HG02642 (cell line): ENCODE measurements around the gene SSTR5.
"Not testable (repeated sequence)": the region's sequence is repeated elsewhere in the genome, so short reads cannot be mapped to it uniquely, and the experiment has no call there.

Experiments used
- ATAC-seq: cut with Tn5 transposase; IDR thresholded peaks from one replicate; pipeline ENCODE4 v1.9.1; 2021; ENCODE audit warnings: mild to moderate bottlenecking; ENCODE audit not compliant: unreplicated experiment, poor library complexity

The SSTR5 gene

GRCh38 chr16:1072526-1073261 is at the start of gene SSTR5:
TSS of gene SSTR5 (plus strand) at chr16:1072747. CDS start at chr16:1078869, 6,122 bp downstream.
- no peak for ATAC-seq

GRCh38 chr16:1024138-1024537 is 48.4 kb upstream of the SSTR5 start:
- no peak for ATAC-seq

GRCh38 chr16:1025183-1025809 is 47.3 kb upstream of the SSTR5 start:
- not testable (repeated sequence) for ATAC-seq

GRCh38 chr16:1026057-1026783 is 46.3 kb upstream of the SSTR5 start:
- no peak for ATAC-seq

GRCh38 chr16:1026784-1027500 is 45.6 kb upstream of the SSTR5 start:
- no peak for ATAC-seq

GRCh38 chr16:1027501-1027815 is 45.1 kb upstream of the SSTR5 start:
- ATAC-seq = no peak

GRCh38 chr16:1028056-1028455 is 44.5 kb upstream of the SSTR5 start:
- ATAC-seq = no peak

- no peak for ATAC-seq
These were observed 43.9 kb upstream of the SSTR5 start for GRCh38 chr16:1028524-1029258.

- no peak for ATAC-seq
These were observed 43.3 kb upstream of the SSTR5 start for GRCh38 chr16:1029259-1029545.

GRCh38 chr16:1030473-1030901 is 42.1 kb upstream of the SSTR5 start:
- ATAC-seq = no peak

- ATAC-seq = no peak
These were observed 40.9 kb upstream of the SSTR5 start for GRCh38 chr16:1031666-1032065.

- no peak for ATAC-seq
These were observed 39.9 kb upstream of the SSTR5 start for GRCh38 chr16:1032607-1033006.

- no peak for ATAC-seq
These were observed 39.3 kb upstream of the SSTR5 start for GRCh38 chr16:1033128-1033679.

- no peak for ATAC-seq
These were observed 38.1 kb upstream of the SSTR5 start for GRCh38 chr16:1034230-1035065.

- no peak for ATAC-seq
These were observed 37.5 kb upstream of the SSTR5 start for GRCh38 chr16:1035066-1035415.

- ATAC-seq = no peak
These were observed 36.4 kb upstream of the SSTR5 start for GRCh38 chr16:1036166-1036565.

GRCh38 chr16:1036726-1037393 is 35.7 kb upstream of the SSTR5 start:
- ATAC-seq = no peak

- ATAC-seq = no peak
These were observed 34.9 kb upstream of the SSTR5 start for GRCh38 chr16:1037394-1038257.
